ENCODE results near the gene KCTD8. TPM values are rescaled to one million over a fixed set of nuclear protein-coding genes. Genes with fewer than 3 reads are reported as not detected.

The KCTD8 gene
- total RNA-seq, 1 experiment from 2014 or later, result 1.1 TPM

GRCh38 chr4:44462259-44462658 is 13.7 kb upstream of the KCTD8 start:
- no peak for TF ChIP-seq CTCF (conservative IDR thresholded peaks at IDR 0.05)

More at GRCh38 chr4:44462259-44462658, 13.7 kb upstream of the KCTD8 start:
- Mint-ChIP-seq H3K36me3 (ENCODE audit: insufficient read depth in 1 of 3, low read depth in 3 of 3) (peaks cover 0 to 3% (median 0%) of the 10 kb centered on the region in 3 experiments; a peak in 2 of 7 replicates), H3K27ac (no peak overlapping the region), H3K9me3 (peaks cover 7 to 9% of the 10 kb centered on the region in 2 experiments; a peak in 4 of 5 replicates), H3K4me1 (no peaks in the 10 kb centered on the region), H3K4me3 (no peak overlapping the region), H3K27me3 (ENCODE audit: low read depth) (no peaks in the 10 kb centered on the region; the same call in 1 of the 2 replicates)
- no peak overlapping the region for H4K8ac ChIP-seq (replicated peaks; ENCODE audit: insufficient read length, low read depth, low read length)
- no peak overlapping the region for H4K91ac ChIP-seq (ENCODE audit: insufficient read length, low read depth, low read length)
- H3K9ac ChIP-seq (ENCODE audit: extremely low read depth, insufficient read length, low read length), result no peak overlapping the region
- H3K56ac ChIP-seq (ENCODE audit: insufficient read length, low read depth, low read length), result no peak overlapping the region
- no peak overlapping the region for H3K4me2 ChIP-seq (ENCODE audit: insufficient read depth, insufficient read length, low read length)
- H4K20me1 ChIP-seq (ENCODE audit: control insufficient read depth, insufficient read depth, insufficient read length), result no peaks in the 10 kb centered on the region
- H3K79me2 ChIP-seq (ENCODE audit: insufficient read depth, low read length), result no peaks in the 10 kb centered on the region; the same call in 1 of the 2 replicates
- no peak for DNase-seq
- WGBS (ENCODE audit: extremely low coverage, insufficient read length, low lambda C conversion rate), result no CpG with 5 or more reads among the region's 1 CpG
- no peaks in the 10 kb centered on the region for H3K27me3 ChIP-seq (ENCODE audit: insufficient read depth, low read length)
- no peak overlapping the region for H2BK5ac ChIP-seq (ENCODE audit: insufficient read length, low read length)
- H3K9me3 ChIP-seq (ENCODE audit: control insufficient read depth, low read depth, low read length), result no peaks in the 10 kb centered on the region
- no peak overlapping the region for H3K27ac ChIP-seq (ENCODE audit: insufficient read length, low read depth, low read length)
- no peak overlapping the region for H3T11ph ChIP-seq (ENCODE audit: low read length)
- H4K5ac ChIP-seq (ENCODE audit: insufficient read length, low read depth, low read length), result no peak overlapping the region
- no peaks in the 10 kb centered on the region for H3K4me1 ChIP-seq (ENCODE audit: insufficient read depth, low read length)
- H2BK120ac ChIP-seq (ENCODE audit: low read depth, low read length, poor library complexity, severe bottlenecking), result no peak overlapping the region
- H3K18ac ChIP-seq (ENCODE audit: insufficient read length, low read depth, low read length), result no peak overlapping the region
- no peak overlapping the region for H3K23ac ChIP-seq (ENCODE audit: insufficient read length, low read depth, low read length)
- no peak overlapping the region for H2BK15ac ChIP-seq (ENCODE audit: low read depth, low read length)
- H3K4ac ChIP-seq (ENCODE audit: low read depth, low read length), result no peak overlapping the region
- no peak overlapping the region for H2AK5ac ChIP-seq (ENCODE audit: insufficient read length, low read length)
- H3K79me1 ChIP-seq (ENCODE audit: insufficient read depth, low read depth, low read length, poor library complexity, severe bottlenecking), result no peaks in the 10 kb centered on the region
- H3K23me2 ChIP-seq (ENCODE audit: insufficient read length, low read depth, low read length, poor library complexity, severe bottlenecking), result no peaks in the 10 kb centered on the region
- no peak overlapping the region for H3K14ac ChIP-seq (ENCODE audit: insufficient read depth, low read length)
- no peak overlapping the region for H2AFZ ChIP-seq (ENCODE audit: low read length)
- no peak overlapping the region for H2BK12ac ChIP-seq (ENCODE audit: insufficient read length, low read depth, low read length)
- H2BK20ac ChIP-seq (ENCODE audit: low read depth, low read length, poor library complexity, severe bottlenecking), result no peak overlapping the region

Measured in H9 (cell line).